Heart left ventricle (tissue), 16 donors: ENCODE measurements around the gene NCKAP5L. TPM values are rescaled to one million over a fixed set of nuclear protein-coding genes. Genes with fewer than 3 reads are reported as not detected.

Source experiments
- ATAC-seq, 4 donors: fragments of 200-7000 bp; cut with Tn5 transposase; one replicate each; pipeline ENCODE4 v1.9.1; 2020 to 2022; ENCODE audit warnings: moderate library complexity in 4 of 4, mild to moderate bottlenecking in 3 of 4, moderate number of reproducible peaks in 1 of 4
- DNase-seq, 5 donors: peaks; one replicate each; pipeline ENCODE4 v3.0.0-alpha.2; 2020
- H3K27ac ChIP-seq, 12 donors: fragments of 200-600 bp; sonication (generic) in 4 of 12; one replicate each; pipeline versions ENCODE4 v1.5.0 to v1.8.0; 2016 to 2022; ENCODE audit warnings: mild to moderate bottlenecking in 2 of 12
- H3K27me3 ChIP-seq, 9 donors: fragments of 200-600 bp; sonication (generic) in 2 of 9; one replicate each; pipeline versions ENCODE4 v1.5.1 to v1.8.0; 2016 to 2022; ENCODE audit warnings: mild to moderate bottlenecking in 3 of 9
- H3K36me3 ChIP-seq, 9 donors: fragments of 200-600 bp; sonication (generic) in 2 of 9; one replicate each; pipeline versions ENCODE4 v1.5.0 to v1.8.0; 2018 to 2022; ENCODE audit warnings: mild to moderate bottlenecking in 2 of 9
- H3K4me1 ChIP-seq, 12 donors: fragments of 200-600 bp; sonication (generic) in 4 of 12; one replicate each; pipeline versions ENCODE4 v1.5.0 to v1.8.0; 2016 to 2022; ENCODE audit warnings: mild to moderate bottlenecking in 3 of 12
- H3K4me3 ChIP-seq, 12 donors: fragments of 200-600 bp; sonication (generic) in 4 of 12; one replicate each; pipeline versions ENCODE4 v1.5.0 to v1.8.0; 2017 to 2022; ENCODE audit warnings: mild to moderate bottlenecking in 9 of 12, moderate library complexity in 4 of 12
- H3K9me3 ChIP-seq, 12 donors: fragments of 200-600 bp; sonication (generic) in 4 of 12; one replicate each; pipeline versions ENCODE4 v1.5.0 to v1.8.0; 2016 to 2022; ENCODE audit warnings: mild to moderate bottlenecking in 1 of 12
- CTCF ChIP-seq, 12 donors: fragments of 200-600 bp; sonication (generic) in 4 of 12; IDR thresholded peaks; one replicate each; pipeline versions ENCODE4 v1.5.0 to v1.8.0; 2018 to 2022; ENCODE audit warnings: antibody characterized with exemption in 12 of 12, mild to moderate bottlenecking in 5 of 12
- POLR2A ChIP-seq, 2 donors: fragments of 450-650 bp; IDR thresholded peaks; one replicate each; pipeline ENCODE4 v1.6.1; 2017; ENCODE audit warnings: antibody characterized with exemption in 2 of 2, mild to moderate bottlenecking in 2 of 2, moderate library complexity in 2 of 2
- WGBS, 4 donors: extraction: QIAGEN DNeasy Blood & Tissue Kit in 2 of 4; methylation state at CpG; one replicate each; pipeline versions ENCODE4 v1.1.5 to v1.1.7; 2013 to 2018; 5-methylcytosine and 5-hydroxymethylcytosine counted together
- intact Hi-C, 10 donors: fragments of 100-400 bp; cut with DNase I; formaldehyde crosslinking; loops; one replicate each; pipeline versions ENCODE4 v1.11.1 to v1.14.2; 2022
- polyA plus RNA-seq, 2 donors: library from polyadenylated mRNA; stranded (reverse); fragments of 200-250 nt; gene quantifications; one replicate each; pipeline ENCODE4 v1.2.3, GENCODE V29; 2013
- total RNA-seq, 9 donors: library from RNA; depleted of rRNA in 2 of 9; stranded (reverse); fragments of >200 nt in 2 of 9; fragmentation: NEBNext Ultra II Directional in 3 of 9; extraction: Animal tissue kit (Norgen Biotek cat#: 25700) in 3 of 9; gene quantifications; one replicate each; pipeline versions ENCODE4 v1.1.0 to v1.2.4, GENCODE V29; 2016 to 2023
- donor health status: ischemic (EF 13 %, LVEDD 7.1; RV severe dilation, severe dysfunction).
- donor health status: healthy with polysubstance abuse.
- donor health status: DM: no; HTN: yes; CAD: no.
- donor health status: DM: no; HTN: no; CAD: no.
- donor health status: ischemic (EF 25% LVEDD 6.9; RV normal size, moderate dysfunction).
- donor health status: ischemic (EF 25% LVEDD 5.7; RV mildly dilated, moderate dysfunction).
- donor health status: healthy.
- donor health status: DM: yes; HTN: yes; CAD: no.
- donor health status: ischemic (EF 35%, LVEDD 5.7; RV mildly dilated, moderate dysfunction).
- donor health status: nonischemic (EF 11% LVEDD 7.7; RV severe dilation, severe dysfunction).
- donor health status: DM: yes; HTN: yes; CAD: no.
- donor health status: PGD.
- donor health status: ischemic (EF 29% LVEDD 5.4; RV normal size, mild dysfunction).
- donor health status: nonischemic (EF 23%, LVEDD 6.1; RV moderate dilation, normal function).

The NCKAP5L gene
- total and polyA plus RNA-seq, 11 donors = 14.1 to 35.0 (median 25.0) TPM

GRCh38 chr12:49792181-49792970 is 35.8 kb downstream of the NCKAP5L start:
- no peak overlapping the region for H3K4me3 ChIP-seq
- WGBS, 4 donors = 92 to 97% (median 95%) methylated on average over 13 to 20 of the region's 20 CpGs
- H3K4me1 ChIP-seq = no peaks in the 10 kb centered on the region
- TF ChIP-seq POLR2A (IDR thresholded peaks at IDR 0.05) (no peak), CTCF (IDR thresholded peaks at IDR 0.05) (no peak)
- no peak overlapping the region for H3K27ac ChIP-seq
- ATAC-seq (no peak), DNase-seq (no peak)
- H3K36me3 ChIP-seq = peaks cover 0 to 77% (median 54%) of the 10 kb centered on the region in 9 donors
- peaks cover 0 to 9% (median 0%) of the 10 kb centered on the region in 12 donors for H3K9me3 ChIP-seq
- no peaks in the 10 kb centered on the region for H3K27me3 ChIP-seq
- intact Hi-C loops = loop anchor here in 1 of 10 donors (10.0 kb wide), 1 partner anchor 162 kb away; the partner anchor contains the start of gene AQP2

DNA sequence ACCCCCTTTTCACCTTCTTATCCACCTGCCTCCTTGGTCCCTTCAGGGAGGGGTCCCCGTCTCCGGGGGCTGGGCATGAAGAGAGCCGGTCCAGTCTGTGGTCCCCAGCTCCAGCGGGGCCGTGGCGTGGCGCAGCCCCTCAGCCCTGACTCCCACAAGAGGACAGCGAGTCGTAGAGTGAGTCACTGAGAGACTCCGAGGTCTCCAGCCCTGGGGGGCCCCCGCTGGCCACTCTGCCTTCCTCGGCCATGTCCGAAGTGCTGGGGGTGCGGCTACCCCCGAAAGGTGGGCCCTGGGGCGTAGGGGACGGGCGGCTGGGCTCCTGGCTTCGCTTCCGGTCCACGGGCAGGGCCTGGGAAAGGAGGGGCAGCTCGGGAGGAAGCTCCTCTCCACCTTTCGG is 36.5 kb downstream of the NCKAP5L start:
- no peak for TF ChIP-seq CTCF (IDR thresholded peaks at IDR 0.05)
- no peak for TF ChIP-seq POLR2A (IDR thresholded peaks at IDR 0.05)
- intact Hi-C loops = loop anchor here in 1 of 10 donors (10.0 kb wide), 1 partner anchor 163 kb away; the partner anchor contains the start of gene AQP2
- Histone ChIP-seq H3K4me3 (no peak overlapping the region), H3K4me1 (no peaks in the 10 kb centered on the region), H3K9me3 (peaks cover 0 to 10% (median 0%) of the 10 kb centered on the region in 12 donors), H3K27ac (no peak overlapping the region), H3K27me3 (no peaks in the 10 kb centered on the region), H3K36me3 (peaks cover 0 to 70% (median 47%) of the 10 kb centered on the region in 9 donors)
- 86 to 95% (median 91%) methylated on average over 4 to 23 of the region's 23 CpGs for WGBS, 4 donors
- ATAC-seq (no peak), DNase-seq (no peak)

DNA sequence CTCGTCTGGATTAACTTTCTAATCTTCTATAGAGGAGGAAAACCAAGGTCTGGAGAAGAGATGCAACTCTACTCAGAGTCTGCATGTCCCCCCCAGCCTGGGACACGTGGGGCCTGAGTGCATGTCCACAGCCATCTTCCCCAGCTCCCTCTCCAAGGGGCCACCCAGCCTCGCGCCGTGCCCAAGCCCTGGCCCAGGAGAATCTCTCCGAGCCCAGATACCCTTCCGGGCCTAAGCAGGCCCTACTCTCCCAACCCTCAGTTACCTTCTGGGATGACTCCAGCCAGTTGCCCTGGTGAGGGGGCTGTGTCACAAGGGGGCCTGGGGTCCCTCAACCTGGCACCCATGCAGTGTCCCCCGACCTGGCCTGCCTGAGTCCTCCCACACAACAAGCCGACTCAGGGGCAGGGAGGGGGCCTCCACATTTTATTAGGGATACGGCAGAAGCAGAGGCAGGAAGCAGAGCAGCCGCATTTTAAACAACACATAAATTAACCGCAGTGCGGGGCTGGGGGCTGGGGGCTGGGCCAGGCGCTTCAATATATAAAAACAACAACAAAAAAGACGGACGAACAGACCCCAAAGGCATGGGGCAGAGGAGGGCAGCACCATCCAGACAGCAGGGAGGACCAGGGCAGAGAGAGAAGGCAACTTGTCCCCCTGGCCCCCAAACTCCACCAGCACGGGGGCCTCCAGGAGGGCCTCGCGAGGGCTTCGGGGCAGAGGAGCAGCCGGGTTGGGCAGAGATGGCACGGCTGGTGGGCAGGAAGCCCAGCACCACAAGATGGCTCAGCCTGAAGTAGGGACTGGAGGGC is 37.3 kb downstream of the NCKAP5L start:
- 82 to 87% (median 82%) methylated on average over 22 of the region's 22 CpGs for WGBS, 4 donors
- DNase-seq = no peak
- TF ChIP-seq POLR2A (IDR thresholded peaks at IDR 0.05) (no peak), CTCF (IDR thresholded peaks at IDR 0.05) (no peak)

More for the DNA sequence above, 37.3 kb downstream of the NCKAP5L start:
- Histone ChIP-seq H3K27me3 (no peaks in the 10 kb centered on the region), H3K27ac (no peak overlapping the region), H3K36me3 (peaks cover 0 to 62% (median 39%) of the 10 kb centered on the region in 9 donors), H3K4me1 (no peaks in the 10 kb centered on the region), H3K9me3 (peaks cover 0 to 10% (median 0%) of the 10 kb centered on the region in 12 donors), H3K4me3 (no peak overlapping the region)
- ATAC-seq = peak in 1 of 4 donors; percentile 4
- intact Hi-C loops = loop anchor here in 1 of 10 donors (10.0 kb wide), 1 partner anchor 164 kb away; the partner anchor contains the start of gene AQP2
